PFSK-1 (cell line): ENCODE measurements around the gene TSC22D2.

Source experiments
- FOXP2 ChIP-seq: optimal IDR thresholded peaks from 2 replicates; pipeline ENCODE3; 2011; ENCODE audit warnings: borderline replicate concordance, control low read depth, inconsistent platforms; ENCODE audit not compliant: insufficient read depth; ENCODE audit errors: extremely low read length, extremely low read depth
- POLR2AphosphoS5 ChIP-seq: IDR thresholded peaks from 2 replicates; pipeline ENCODE4 v1.6.1; 2012; ENCODE audit warnings: low read depth, mild to moderate bottlenecking, control low read depth, low read length, moderate library complexity
- SIN3A ChIP-seq: IDR thresholded peaks from 2 replicates; pipeline ENCODE4 v1.6.1; 2012; ENCODE audit warnings: mild to moderate bottlenecking, low read length, moderate library complexity, borderline replicate concordance; ENCODE audit not compliant: insufficient read depth
- TAF1 ChIP-seq: IDR thresholded peaks from 2 replicates; pipeline ENCODE4 v1.6.1; 2012; ENCODE audit warnings: low read length, control low read depth, borderline replicate concordance; ENCODE audit not compliant: insufficient read depth
- TF ChIP-seq, protein P1 (sequence below), 2 experiments: IDR thresholded peaks; 2 replicates each; pipeline versions ENCODE4 v1.6.1 to v1.8.0; 2011 to 2012; ENCODE audit warnings: low read depth in 2 of 2, low read length in 2 of 2, control low read depth in 1 of 2, inconsistent platforms in 1 of 2, mild to moderate bottlenecking in 1 of 2, moderate library complexity in 1 of 2; ENCODE audit not compliant: insufficient read depth in 1 of 2

Gene TSC22D2

GRCh38 chr3:150436161-150436560 lies 28.1 kb downstream of the TSC22D2 start:
- TF ChIP-seq, protein P1, sequence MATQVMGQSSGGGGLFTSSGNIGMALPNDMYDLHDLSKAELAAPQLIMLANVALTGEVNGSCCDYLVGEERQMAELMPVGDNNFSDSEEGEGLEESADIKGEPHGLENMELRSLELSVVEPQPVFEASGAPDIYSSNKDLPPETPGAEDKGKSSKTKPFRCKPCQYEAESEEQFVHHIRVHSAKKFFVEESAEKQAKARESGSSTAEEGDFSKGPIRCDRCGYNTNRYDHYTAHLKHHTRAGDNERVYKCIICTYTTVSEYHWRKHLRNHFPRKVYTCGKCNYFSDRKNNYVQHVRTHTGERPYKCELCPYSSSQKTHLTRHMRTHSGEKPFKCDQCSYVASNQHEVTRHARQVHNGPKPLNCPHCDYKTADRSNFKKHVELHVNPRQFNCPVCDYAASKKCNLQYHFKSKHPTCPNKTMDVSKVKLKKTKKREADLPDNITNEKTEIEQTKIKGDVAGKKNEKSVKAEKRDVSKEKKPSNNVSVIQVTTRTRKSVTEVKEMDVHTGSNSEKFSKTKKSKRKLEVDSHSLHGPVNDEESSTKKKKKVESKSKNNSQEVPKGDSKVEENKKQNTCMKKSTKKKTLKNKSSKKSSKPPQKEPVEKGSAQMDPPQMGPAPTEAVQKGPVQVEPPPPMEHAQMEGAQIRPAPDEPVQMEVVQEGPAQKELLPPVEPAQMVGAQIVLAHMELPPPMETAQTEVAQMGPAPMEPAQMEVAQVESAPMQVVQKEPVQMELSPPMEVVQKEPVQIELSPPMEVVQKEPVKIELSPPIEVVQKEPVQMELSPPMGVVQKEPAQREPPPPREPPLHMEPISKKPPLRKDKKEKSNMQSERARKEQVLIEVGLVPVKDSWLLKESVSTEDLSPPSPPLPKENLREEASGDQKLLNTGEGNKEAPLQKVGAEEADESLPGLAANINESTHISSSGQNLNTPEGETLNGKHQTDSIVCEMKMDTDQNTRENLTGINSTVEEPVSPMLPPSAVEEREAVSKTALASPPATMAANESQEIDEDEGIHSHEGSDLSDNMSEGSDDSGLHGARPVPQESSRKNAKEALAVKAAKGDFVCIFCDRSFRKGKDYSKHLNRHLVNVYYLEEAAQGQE (IDR thresholded peaks at IDR 0.05; ENCODE audit: insufficient read depth in 1 of 2, low read depth in 2 of 2, low read length in 2 of 2), result no peak
- TF ChIP-seq TAF1, result no peak
- TF ChIP-seq FOXP2, result no peak
- TF ChIP-seq POLR2AphosphoS5, result no peak
- no peak for TF ChIP-seq SIN3A

DNA sequence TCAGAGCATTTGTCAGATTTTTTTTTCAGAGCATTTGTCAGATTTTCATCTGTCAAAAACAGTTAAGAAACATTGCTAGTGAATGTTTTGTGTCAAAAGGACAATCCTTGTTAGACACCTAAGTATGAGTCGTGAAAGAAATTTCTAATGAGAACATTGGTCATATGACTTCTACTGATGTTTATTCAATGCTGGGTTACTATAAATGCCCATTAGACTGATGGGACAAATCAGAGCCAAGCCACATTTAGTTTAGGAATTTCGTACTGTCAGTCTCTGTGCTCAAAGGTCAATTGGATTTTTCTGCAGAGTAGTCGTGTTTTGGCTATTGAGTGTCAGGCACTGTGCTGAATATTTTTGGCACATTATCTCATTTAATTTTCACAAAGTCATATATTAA lies 31.6 kb downstream of the TSC22D2 start:
- TF ChIP-seq, protein P1 (IDR thresholded peaks at IDR 0.05; ENCODE audit: insufficient read depth in 1 of 2, low read depth in 2 of 2, low read length in 2 of 2), result no peak
- TF ChIP-seq TAF1 (no peak), FOXP2 (no peak), SIN3A (no peak), POLR2AphosphoS5 (no peak)

GRCh38 chr3:150443331-150443741 lies 35.2 kb downstream of the TSC22D2 start:
- TF ChIP-seq TAF1 (no peak), SIN3A (no peak), POLR2AphosphoS5 (no peak)
- TF ChIP-seq, protein P1 (IDR thresholded peaks at IDR 0.05; ENCODE audit: insufficient read depth in 1 of 2, low read depth in 2 of 2, low read length in 2 of 2), result no peak

GRCh38 chr3:150444371-150444770 lies 36.3 kb downstream of the TSC22D2 start:
- no peak for TF ChIP-seq FOXP2
- TF ChIP-seq SIN3A, result no peak
- TF ChIP-seq TAF1, result no peak
- no peak for TF ChIP-seq POLR2AphosphoS5
- TF ChIP-seq, protein P1 (IDR thresholded peaks at IDR 0.05; ENCODE audit: insufficient read depth in 1 of 2, low read depth in 2 of 2, low read length in 2 of 2), result no peak

DNA sequence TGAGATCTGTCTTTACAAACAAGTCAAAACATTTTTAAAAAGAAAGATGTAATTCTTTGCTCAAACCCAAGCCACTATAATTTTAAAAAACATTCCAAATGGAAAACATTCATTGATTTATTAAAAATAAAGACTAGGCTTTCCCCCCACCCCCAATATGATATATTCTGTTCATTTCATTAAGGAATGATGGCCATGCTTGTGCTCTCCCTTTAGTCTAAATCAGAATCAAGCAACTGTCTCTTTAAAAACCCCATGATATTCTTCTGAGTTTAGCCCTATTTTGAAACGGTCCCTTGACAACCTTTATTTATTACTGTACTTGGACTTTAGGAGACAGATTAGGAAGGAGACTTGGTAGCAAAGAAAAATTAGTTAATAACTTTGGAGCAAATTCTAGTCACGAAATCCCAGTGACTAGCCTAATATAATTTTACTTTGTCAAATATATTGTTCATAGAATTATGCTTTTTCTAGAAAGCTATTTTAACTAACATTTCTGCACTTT lies 38.4 kb downstream of the TSC22D2 start:
- TF ChIP-seq SIN3A (no peak), FOXP2 (no peak), POLR2AphosphoS5 (no peak), TAF1 (no peak)
- TF ChIP-seq, protein P1 (IDR thresholded peaks at IDR 0.05; ENCODE audit: insufficient read depth in 1 of 2, low read depth in 2 of 2, low read length in 2 of 2), result no peak
